Memory B cell (primary cell): ENCODE data around the gene FBXW12.

ENCODE experiments used
- ATAC-seq: fragments of 150-1000 bp; cut with Tn5 transposase; 2 replicates; pipeline ENCODE4 v1.10.0; 2021; ENCODE audit warnings: low read depth, mild to moderate bottlenecking, moderate library complexity
- DNase-seq, 2 donors: peaks; one replicate each; pipeline ENCODE4 v3.0.0; 2022; ENCODE audit warnings: low spot score in 2 of 2
- H3K27ac Mint-ChIP-seq: one replicate; pipeline ENCODE4 v1.8.0; 2022; ENCODE audit warnings: mild to moderate bottlenecking, moderate library complexity, mixed read lengths
- H3K27me3 Mint-ChIP-seq: one replicate; pipeline ENCODE4 v1.8.0; 2022; ENCODE audit warnings: mixed read lengths
- H3K36me3 Mint-ChIP-seq: one replicate; pipeline ENCODE4 v1.8.0; 2022; ENCODE audit warnings: mild to moderate bottlenecking, mixed read lengths
- H3K4me1 Mint-ChIP-seq: one replicate; pipeline ENCODE4 v1.8.0; 2022; ENCODE audit warnings: mixed read lengths
- H3K4me3 Mint-ChIP-seq: one replicate; pipeline ENCODE4 v1.8.0; 2022; ENCODE audit warnings: mild to moderate bottlenecking, moderate library complexity, mixed read lengths
- H3K9me3 Mint-ChIP-seq: one replicate; pipeline ENCODE4 v1.8.0; 2022; ENCODE audit warnings: mixed read lengths

FBXW12 gene

DNA sequence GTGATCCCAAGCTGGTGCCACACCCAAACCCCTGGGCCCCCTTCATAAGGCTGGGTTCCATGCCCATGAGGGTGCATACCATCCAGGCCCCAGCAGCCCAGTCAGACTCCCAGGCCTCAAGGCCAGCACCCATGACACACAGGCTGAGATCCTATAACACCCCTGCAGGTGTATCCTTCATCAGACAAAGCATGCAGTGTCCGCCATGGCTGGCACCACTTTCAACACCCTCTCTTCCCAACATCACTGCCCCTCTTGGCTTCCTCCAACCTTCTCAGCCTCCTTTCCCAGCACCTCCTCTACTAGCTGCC, 64.4 kb downstream of the FBXW12 start:
- H3K4me3 Mint-ChIP-seq, result no peak overlapping the region
- H3K27ac Mint-ChIP-seq, result no peak overlapping the region
- DNase-seq (no peak), ATAC-seq (no peak)
- H3K27me3 Mint-ChIP-seq, result no peaks in the 10 kb centered on the region
- H3K36me3 Mint-ChIP-seq, result peaks cover 6% of the 10 kb centered on the region
- H3K4me1 Mint-ChIP-seq, result peaks cover 18% of the 10 kb centered on the region
- no peaks in the 10 kb centered on the region for H3K9me3 Mint-ChIP-seq

DNA sequence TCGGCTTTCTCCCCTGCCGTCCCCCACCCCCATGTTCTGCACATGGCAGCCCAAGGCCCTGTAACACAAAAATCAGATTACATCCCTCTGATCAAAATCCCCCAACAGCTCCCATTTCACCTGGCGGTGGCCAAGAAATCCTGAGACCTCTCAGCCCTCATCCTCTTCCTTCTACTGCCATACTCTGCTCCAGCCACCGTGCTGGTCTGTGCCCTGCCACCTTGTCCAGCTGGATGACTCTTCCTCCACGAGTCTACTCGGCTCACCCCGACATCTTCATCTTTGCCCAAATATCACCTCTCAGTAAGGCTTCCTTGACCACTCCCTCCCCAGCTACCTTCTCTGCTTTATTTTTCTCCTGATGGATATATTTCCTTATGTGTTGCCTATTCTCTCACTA, 64.8 kb downstream of the FBXW12 start:
- Mint-ChIP-seq H3K36me3 (peaks cover 2% of the 10 kb centered on the region), H3K27me3 (no peaks in the 10 kb centered on the region), H3K4me3 (no peak overlapping the region), H3K27ac (no peak overlapping the region), H3K9me3 (no peaks in the 10 kb centered on the region), H3K4me1 (peaks cover 18% of the 10 kb centered on the region)
- DNase-seq (no peak), ATAC-seq (no peak)

DNA sequence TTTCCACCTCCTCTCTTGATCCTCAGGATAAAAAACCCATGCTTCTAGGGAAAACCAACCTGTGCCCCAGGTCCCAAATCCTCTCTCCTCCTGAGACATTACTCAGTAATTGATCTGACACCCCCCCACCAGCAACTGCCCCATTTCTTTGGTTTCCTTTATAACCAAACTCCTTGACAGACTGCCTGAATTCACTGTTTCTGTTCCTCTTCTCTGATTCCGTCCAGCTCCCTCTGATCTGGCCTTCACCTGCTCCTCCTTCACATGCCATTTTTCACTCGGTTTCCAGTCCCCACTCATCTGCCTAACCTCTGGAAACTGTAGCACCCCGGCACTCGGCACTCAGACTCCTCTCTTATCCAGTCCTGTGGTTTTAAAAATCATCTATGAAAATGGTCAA, 65.8 kb downstream of the FBXW12 start:
- H3K4me3 Mint-ChIP-seq, result no peak overlapping the region
- DNase-seq (no peak), ATAC-seq (no peak)
- peaks cover 2% of the 10 kb centered on the region for H3K36me3 Mint-ChIP-seq
- H3K27me3 Mint-ChIP-seq, result no peaks in the 10 kb centered on the region
- no peaks in the 10 kb centered on the region for H3K9me3 Mint-ChIP-seq
- H3K4me1 Mint-ChIP-seq, result peaks cover 18% of the 10 kb centered on the region
- H3K27ac Mint-ChIP-seq, result peak overlapping the region; percentile 16

DNA sequence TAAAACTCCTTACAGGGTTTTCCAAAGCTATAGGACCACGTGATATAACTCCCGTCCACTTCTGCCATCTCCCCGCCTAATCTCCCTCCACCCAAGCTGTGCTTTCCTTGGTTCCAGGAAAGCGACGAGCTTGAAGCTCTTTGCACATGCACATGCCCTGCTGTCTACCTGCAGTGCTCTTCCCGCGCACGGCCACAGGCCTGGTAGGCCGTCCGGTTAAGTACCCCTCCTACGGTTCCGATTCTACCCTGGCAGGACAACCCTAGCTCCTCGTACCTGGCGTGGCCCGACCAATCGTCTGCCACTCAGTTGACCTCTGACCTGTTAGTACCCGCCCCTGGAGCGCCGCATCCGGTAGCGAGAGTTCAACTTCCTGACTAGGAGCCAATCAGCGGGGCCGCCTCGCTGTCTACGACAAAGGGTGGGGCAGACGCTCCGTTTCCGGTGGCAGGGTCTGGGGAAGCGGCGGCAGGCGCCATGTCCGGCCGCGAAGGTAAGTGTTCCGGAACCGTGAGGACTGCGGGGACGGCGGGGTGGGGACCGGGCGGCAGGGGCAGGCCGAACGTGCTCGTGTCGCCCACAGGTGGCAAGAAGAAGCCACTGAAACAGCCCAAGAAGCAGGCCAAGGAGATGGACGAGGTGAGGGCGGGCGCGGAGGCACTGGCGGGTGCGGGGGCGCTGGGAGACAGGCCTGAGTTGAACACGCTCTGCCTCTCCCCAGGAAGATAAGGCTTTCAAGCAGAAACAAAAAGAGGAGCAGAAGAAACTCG, 68.0 kb downstream of the FBXW12 start, which contains the start of the genes CCDC51 and TMA7:
CCDC51 (minus strand) TSS at position 300 of the 770 bp plus-strand sequence. CDS start 4,991 bp downstream, outside the sequence.
TMA7 (plus strand) TSS at position 438 of the 770 bp plus-strand sequence; CDS start at position 478, 40 bp downstream.
- Mint-ChIP-seq H3K27me3 (no peaks in the 10 kb centered on the region), H3K4me1 (peaks cover 18% of the 10 kb centered on the region), H3K36me3 (peaks cover 5% of the 10 kb centered on the region), H3K27ac (peak within 1 kb of the TSS; percentile 93), H3K9me3 (no peaks in the 10 kb centered on the region), H3K4me3 (peak within 1 kb of the TSS; percentile 93)
- DNase-seq, result peak; percentile 94 to 96
- ATAC-seq, result peak; percentile 93

DNA sequence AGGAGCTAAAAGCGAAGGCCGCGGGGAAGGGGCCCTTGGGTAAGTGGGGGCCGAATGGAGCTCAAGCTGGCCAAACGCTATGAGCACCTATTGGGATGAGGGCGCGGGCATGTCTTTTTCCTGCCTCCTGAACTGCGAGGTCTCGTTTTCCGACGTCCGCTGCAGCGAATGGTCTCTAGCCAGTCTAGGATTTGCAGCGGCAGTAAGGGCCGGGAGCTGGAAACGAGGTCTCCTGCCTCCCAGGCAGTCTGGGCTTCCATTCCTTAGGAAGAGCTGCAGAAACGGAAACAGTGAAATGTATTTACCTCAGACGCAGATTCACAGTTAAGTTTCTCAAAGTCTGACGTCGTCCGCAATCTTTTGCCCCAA, 68.6 kb downstream of the FBXW12 start:
- no peaks in the 10 kb centered on the region for H3K9me3 Mint-ChIP-seq
- H3K27ac Mint-ChIP-seq, result peak overlapping the region; percentile 93
- peaks cover 18% of the 10 kb centered on the region for H3K4me1 Mint-ChIP-seq
- peak overlapping the region; percentile 93 for H3K4me3 Mint-ChIP-seq
- DNase-seq, result no peak
- H3K36me3 Mint-ChIP-seq, result peaks cover 5% of the 10 kb centered on the region
- no peaks in the 10 kb centered on the region for H3K27me3 Mint-ChIP-seq
- no peak for ATAC-seq

DNA sequence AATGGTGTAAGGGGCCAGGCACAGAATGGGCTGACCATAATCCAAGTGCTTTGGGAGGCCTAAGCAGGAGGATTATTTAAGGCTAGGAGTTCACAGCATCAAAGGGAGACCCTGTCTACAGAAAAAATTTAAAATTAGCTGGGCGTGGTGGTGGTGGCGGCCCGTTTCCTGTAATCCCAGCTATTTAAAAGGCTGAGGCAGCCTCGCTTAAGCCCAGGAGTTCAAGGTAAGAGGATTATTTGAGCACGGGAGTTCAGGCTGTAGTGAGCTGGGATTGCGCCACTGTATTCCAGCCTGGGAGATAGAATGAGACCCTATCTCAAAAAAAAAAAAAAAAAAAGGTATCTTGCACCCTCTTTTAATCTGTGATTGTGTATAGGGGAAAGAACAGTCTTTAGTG, 69.9 kb downstream of the FBXW12 start:
- no peak overlapping the region for H3K27ac Mint-ChIP-seq
- H3K4me3 Mint-ChIP-seq, result no peak overlapping the region
- H3K9me3 Mint-ChIP-seq, result no peaks in the 10 kb centered on the region
- no peak for DNase-seq
- ATAC-seq, result no peak
- H3K27me3 Mint-ChIP-seq, result no peaks in the 10 kb centered on the region
- H3K4me1 Mint-ChIP-seq, result peaks cover 28% of the 10 kb centered on the region
- H3K36me3 Mint-ChIP-seq, result peaks cover 5% of the 10 kb centered on the region
